Common myeloid progenitor, CD34-positive (primary cell): ENCODE measurements around the gene POU6F2.
"Not testable (repeated sequence)": the region's sequence is repeated elsewhere in the genome, so short reads cannot be mapped to it uniquely, and the experiment has no call there.

Experiments used
- CTCF ChIA-PET: fragments of 350-600 bp; sonication (Branson Sonifier 250); formaldehyde crosslinking; loops from one replicate; lab custom pipeline; 2021; ENCODE audit warnings: antibody characterized with exemption; lab: Charles Lee
- POLR2A ChIA-PET: fragments of 350-600 bp; sonication (Branson Sonifier 250); formaldehyde crosslinking; loops from one replicate; lab custom pipeline; 2021; ENCODE audit warnings: antibody characterized with exemption; lab: Charles Lee
- DNase-seq, 3 donors: peaks; one replicate each; pipeline versions ENCODE4 v3.0.0 to v3.0.0-alpha.2; 2013
- H3K27ac ChIP-seq, 2 experiments: 1 replicate in 1 of 2; 2 replicates in 1 of 2; pipeline ENCODE4 v1.7.0; 2013; ENCODE audit warnings: inconsistent platforms in 2 of 2, low read length in 2 of 2, mild to moderate bottlenecking in 2 of 2, low read depth in 1 of 2, moderate library complexity in 1 of 2; ENCODE audit not compliant: severe bottlenecking in 2 of 2, insufficient read depth in 1 of 2, poor library complexity in 1 of 2
- H3K27me3 ChIP-seq, 5 experiments: replicated peaks in 2 of 5; 1 replicate in 3 of 5; 2 replicates in 2 of 5; pipeline versions ENCODE4 v1.6.1 to v1.7.0; 2013; ENCODE audit warnings: low read length in 4 of 5, mild to moderate bottlenecking in 2 of 5, moderate library complexity in 2 of 5, inconsistent platforms in 1 of 5; ENCODE audit not compliant: insufficient read depth in 5 of 5, control insufficient read depth in 4 of 5
- H3K36me3 ChIP-seq, 4 experiments: 1 replicate in 2 of 4; 2 replicates in 2 of 4; pipeline versions ENCODE4 v1.6.1 to v1.7.0; 2013; ENCODE audit warnings: low read length in 3 of 4, control low read depth in 1 of 4, mild to moderate bottlenecking in 1 of 4; ENCODE audit not compliant: control insufficient read depth in 4 of 4, insufficient read depth in 4 of 4
- H3K4me1 ChIP-seq, 4 experiments: 1 replicate in 3 of 4; 2 replicates in 1 of 4; pipeline versions ENCODE4 v1.6.1 to v1.7.1; 2013; ENCODE audit warnings: low read length in 3 of 4, mild to moderate bottlenecking in 3 of 4, control low read depth in 1 of 4, inconsistent platforms in 1 of 4, moderate library complexity in 1 of 4; ENCODE audit not compliant: control insufficient read depth in 4 of 4, insufficient read depth in 4 of 4; ENCODE audit errors: control extremely low read depth in 1 of 4
- H3K4me3 ChIP-seq, 7 experiments: 1 replicate in 4 of 7; 2 replicates in 3 of 7; pipeline versions ENCODE4 v1.5.1 to v1.7.0; 2013; ENCODE audit warnings: mild to moderate bottlenecking in 7 of 7, low read length in 6 of 7, moderate library complexity in 6 of 7, inconsistent platforms in 2 of 7, low read depth in 2 of 7, control low read depth in 1 of 7; ENCODE audit not compliant: insufficient read depth in 4 of 7, control insufficient read depth in 1 of 7; ENCODE audit errors: extremely low read depth in 1 of 7
- H3K9me3 ChIP-seq, 5 experiments: 1 replicate in 4 of 5; 2 replicates in 1 of 5; pipeline versions ENCODE4 v1.6.1 to v1.7.1; 2013; ENCODE audit warnings: low read length in 4 of 5, mild to moderate bottlenecking in 2 of 5, inconsistent platforms in 1 of 5, low read depth in 1 of 5, moderate library complexity in 1 of 5; ENCODE audit not compliant: control insufficient read depth in 4 of 5, insufficient read depth in 2 of 5; ENCODE audit errors: control extremely low read depth in 1 of 5
- WGBS: methylation state at CpG from one replicate; pipeline ENCODE4 v1.1.5; 2013; ENCODE audit not compliant: insufficient coverage; 5-methylcytosine and 5-hydroxymethylcytosine counted together

Gene POU6F2

DNA sequence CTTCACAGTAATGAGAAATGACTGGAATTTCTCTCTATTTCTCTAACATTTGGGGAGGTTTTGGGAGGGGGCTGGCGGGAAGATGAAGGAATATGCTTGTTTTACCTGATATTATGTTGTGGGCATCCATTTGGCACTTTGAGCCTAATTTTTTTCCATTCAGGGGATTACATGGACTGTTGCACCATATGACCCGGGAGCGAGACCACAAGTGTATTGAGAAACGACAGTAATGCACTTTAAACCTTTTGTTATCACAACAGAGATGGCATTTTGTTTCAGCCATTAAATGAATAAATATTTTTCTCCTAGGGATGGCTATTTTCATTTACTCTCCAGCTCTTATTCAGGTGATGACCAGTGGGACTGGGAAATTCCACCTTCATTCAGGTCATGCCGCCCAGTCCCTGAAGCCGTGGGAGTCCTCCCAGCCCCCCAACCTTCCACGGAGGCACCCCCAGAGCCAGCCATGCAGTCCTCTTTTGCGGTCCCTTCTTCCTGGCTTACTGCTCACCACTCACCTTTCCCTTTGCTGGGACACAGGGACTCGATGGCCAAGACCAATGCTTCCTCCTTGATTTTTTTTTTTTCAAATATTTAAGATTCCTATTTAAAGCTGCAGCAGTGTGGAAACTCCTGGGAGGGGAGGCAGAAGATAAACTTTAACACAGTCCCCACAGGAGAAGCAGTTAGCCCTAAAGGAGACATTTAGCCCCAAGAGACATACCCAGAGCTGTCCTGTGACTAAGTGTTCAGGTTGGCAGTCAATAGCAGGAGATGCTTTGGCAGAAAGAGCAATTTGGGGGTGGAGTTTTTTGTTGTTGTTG is 397.6 kb downstream of the POU6F2 start:
- WGBS: 87% methylated on average over 6 of the region's 9 CpGs

DNA sequence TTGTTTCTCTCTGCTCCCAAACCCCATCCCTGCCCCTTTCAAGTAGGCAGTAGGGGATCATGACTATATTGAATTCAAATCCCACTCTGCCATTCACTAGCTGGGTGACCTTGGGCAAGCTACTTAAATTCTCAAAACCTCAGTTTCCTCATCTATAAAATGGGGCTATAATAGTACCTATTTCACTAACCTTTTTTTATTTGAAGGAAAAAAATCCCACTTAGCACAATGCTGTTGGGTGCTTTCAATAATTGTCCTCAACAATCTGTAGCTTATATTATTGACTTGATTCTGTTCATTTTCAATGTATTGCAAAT is 398.1 kb downstream of the POU6F2 start:
- Histone ChIP-seq H3K4me1 (no peaks in the 10 kb centered on the region), H3K27ac (no peak overlapping the region), H3K4me3 (no peak overlapping the region), H3K36me3 (no peaks in the 10 kb centered on the region), H3K9me3 (peaks cover 0 to 2% (median 0%) of the 10 kb centered on the region in 5 experiments), H3K27me3 (no peaks in the 10 kb centered on the region)
- DNase-seq: no peak
- ChIA-PET POLR2A (no interaction called here), CTCF (no interaction called here)

More for the DNA sequence above, 397.6 kb downstream of the POU6F2 start:
- Histone ChIP-seq H3K36me3 (no peaks in the 10 kb centered on the region), H3K4me3 (no peak overlapping the region), H3K9me3 (peaks cover 0 to 7% (median 0%) of the 10 kb centered on the region in 5 experiments), H3K27me3 (no peaks in the 10 kb centered on the region), H3K27ac (no peak overlapping the region), H3K4me1 (no peaks in the 10 kb centered on the region)
- POLR2A ChIA-PET: no interaction called here
- no peak for DNase-seq
- CTCF ChIA-PET: no interaction called here

DNA sequence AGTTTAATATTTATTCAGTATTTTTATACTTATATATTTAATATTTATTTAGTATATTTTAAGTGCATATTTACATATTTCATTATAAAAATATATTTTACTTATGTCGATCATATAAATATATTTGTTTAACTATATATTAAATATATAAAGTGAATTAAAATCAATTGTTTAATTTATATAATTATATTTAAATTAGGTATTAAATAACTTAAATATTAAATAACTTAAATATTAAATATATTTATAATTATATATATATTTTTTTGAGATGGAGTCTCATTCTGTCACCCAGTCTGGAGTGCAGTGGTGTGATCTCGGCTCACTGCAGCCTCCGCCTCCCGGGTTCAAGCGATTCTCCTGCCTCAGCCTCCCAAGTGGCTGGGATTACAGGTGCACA is 399.2 kb downstream of the POU6F2 start:
- H3K9me3 ChIP-seq, DNase-seq, H3K27me3 ChIP-seq, H3K27ac ChIP-seq, H3K36me3 ChIP-seq, CTCF ChIA-PET, H3K4me1 ChIP-seq, H3K4me3 ChIP-seq, POLR2A ChIA-PET: not testable (repeated sequence)
- WGBS: 96% methylated on average over 4 of the region's 5 CpGs

DNA sequence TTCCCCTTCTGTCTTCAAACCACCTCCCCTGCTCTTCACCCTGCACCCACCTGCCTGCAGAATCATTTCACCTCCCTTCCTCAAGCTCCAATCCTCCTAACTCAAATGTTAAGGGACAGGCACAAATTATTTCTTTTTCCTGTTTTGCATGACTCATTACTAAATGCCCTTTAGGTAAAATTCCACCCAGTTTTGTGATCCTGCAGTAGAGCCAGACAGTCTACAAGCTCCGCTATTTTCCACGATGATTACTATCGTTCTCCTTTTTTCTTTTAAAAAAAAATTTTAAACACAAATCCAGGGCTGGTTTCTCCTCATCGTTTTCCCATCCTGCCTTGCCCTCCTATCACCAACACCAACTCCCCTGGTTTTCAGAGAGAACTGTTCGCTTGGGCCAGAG is 401.7 kb downstream of the POU6F2 start:
- no CpG with 5 or more reads among the region's 5 CpGs for WGBS
- CTCF ChIA-PET: no interaction called here

DNA sequence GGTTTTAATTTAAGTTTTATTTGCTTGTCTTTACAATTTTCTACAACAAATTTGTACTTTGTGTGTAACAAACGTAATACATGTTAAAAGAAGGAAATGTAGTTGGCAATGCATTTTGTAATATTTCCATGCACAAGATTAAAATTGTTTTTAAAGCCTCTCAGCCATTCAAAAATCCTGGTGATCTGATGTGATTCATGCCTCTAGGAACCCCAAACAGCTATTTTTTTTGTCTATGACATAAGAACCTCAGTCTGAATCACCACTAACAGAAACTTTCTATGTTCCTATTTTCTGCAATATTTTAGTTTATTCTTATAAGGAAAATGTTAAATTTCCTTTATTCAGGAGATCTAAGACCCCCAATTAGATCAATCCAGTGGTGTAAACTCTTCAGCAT is 405.4 kb downstream of the POU6F2 start:
- no CpG with 5 or more reads among the region's 1 CpG for WGBS
- H3K4me3 ChIP-seq: no peak overlapping the region
- H3K27ac ChIP-seq: no peak overlapping the region
- no peaks in the 10 kb centered on the region for H3K9me3 ChIP-seq
- H3K36me3 ChIP-seq: no peaks in the 10 kb centered on the region
- POLR2A ChIA-PET: no interaction called here
- no peak for DNase-seq
- CTCF ChIA-PET: interaction anchor here (1.1 kb wide), 1 partner anchor 289 kb away, joined by 3 read pairs; no protein-coding TSS in a partner anchor
- H3K4me1 ChIP-seq: no peaks in the 10 kb centered on the region
- H3K27me3 ChIP-seq: peaks cover 0 to 2% (median 0%) of the 10 kb centered on the region in 5 experiments

More for the DNA sequence above, 401.7 kb downstream of the POU6F2 start:
- no peak for DNase-seq
- Histone ChIP-seq H3K27ac (no peak overlapping the region), H3K36me3 (no peaks in the 10 kb centered on the region), H3K4me3 (no peak overlapping the region), H3K9me3 (no peaks in the 10 kb centered on the region), H3K4me1 (no peaks in the 10 kb centered on the region), H3K27me3 (no peaks in the 10 kb centered on the region)
- POLR2A ChIA-PET: no interaction called here

DNA sequence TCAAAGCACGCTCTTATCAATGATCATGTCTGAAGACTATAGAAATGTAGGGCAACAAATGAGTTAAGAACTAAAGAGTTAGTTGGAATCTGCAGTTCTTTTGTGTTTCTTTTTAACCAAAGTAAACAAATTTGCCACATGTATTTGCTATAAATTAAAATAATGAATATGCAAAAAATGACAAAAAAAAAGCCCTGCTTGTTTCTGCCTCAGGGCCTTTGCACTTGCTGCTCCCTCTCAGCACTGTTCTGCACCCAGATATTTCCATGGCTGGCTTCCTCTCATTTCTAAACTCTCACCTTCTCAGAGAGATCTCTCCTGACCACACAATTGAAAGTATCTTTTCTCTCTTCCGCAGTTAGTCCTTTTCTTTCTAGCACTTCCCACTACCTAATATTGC is 406.7 kb downstream of the POU6F2 start:
- CTCF ChIA-PET: no interaction called here
- Histone ChIP-seq H3K4me3 (no peak overlapping the region), H3K9me3 (no peaks in the 10 kb centered on the region), H3K4me1 (no peaks in the 10 kb centered on the region), H3K36me3 (no peaks in the 10 kb centered on the region), H3K27me3 (peaks cover 0 to 2% (median 0%) of the 10 kb centered on the region in 5 experiments), H3K27ac (no peak overlapping the region)
- no peak for DNase-seq
- POLR2A ChIA-PET: no interaction called here
- WGBS: 100% methylated on average over 1 of the region's 2 CpGs

DNA sequence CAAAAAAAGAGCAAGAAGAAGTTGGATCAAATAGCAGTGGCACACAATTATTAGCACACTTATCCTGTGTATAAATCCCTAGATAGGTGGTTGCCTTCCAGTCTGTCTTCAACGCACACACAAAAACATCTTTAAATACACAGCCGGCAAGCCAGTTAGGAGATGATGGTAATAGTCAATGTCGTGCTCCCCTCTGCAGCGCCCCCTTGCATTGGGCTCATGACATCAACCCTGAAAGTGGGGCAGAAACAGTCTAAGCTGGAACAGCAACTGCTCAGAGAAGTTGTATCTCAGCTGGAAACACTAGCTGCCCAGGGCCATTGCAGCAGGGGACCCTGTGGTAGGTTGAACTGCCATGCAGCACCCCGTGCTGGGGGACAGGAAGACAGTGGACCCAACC is 409.0 kb downstream of the POU6F2 start:
- Histone ChIP-seq H3K4me1 (no peaks in the 10 kb centered on the region), H3K36me3 (no peaks in the 10 kb centered on the region), H3K27ac (no peak overlapping the region), H3K9me3 (no peaks in the 10 kb centered on the region), H3K27me3 (peaks cover 0 to 2% (median 0%) of the 10 kb centered on the region in 5 experiments), H3K4me3 (no peak overlapping the region)
- ChIA-PET CTCF (no interaction called here), POLR2A (no interaction called here)
- no peak for DNase-seq
- WGBS: 94% methylated on average over 4 of the region's 5 CpGs
